ENCODE data around the gene ZNF330.

The ZNF330 gene

GRCh38 chr4:141238186-141238585 is 17.5 kb downstream of the ZNF330 start:
- DNase-seq: no peak

- no peak for DNase-seq
Observed at GRCh38 chr4:141240259-141240658, 19.6 kb downstream of the ZNF330 start.

DNA sequence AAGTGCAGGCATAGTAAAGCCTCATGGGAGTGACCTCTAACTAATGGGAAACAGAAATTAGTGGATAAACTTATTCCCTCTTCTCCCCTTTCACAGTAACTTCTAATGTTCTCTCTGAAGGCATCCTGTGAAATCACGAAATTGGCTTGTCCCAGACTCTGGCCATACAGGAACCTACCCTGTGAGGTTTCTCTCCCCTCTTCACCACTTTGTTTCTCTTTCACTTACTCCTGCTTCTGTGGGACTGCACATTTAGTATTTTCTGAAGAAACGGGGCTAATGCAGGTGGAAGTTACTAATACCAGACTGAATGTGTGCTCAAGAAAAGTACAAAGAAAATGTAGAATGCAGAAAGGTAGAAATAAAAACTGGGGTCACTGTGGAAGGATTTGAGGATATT is 20.0 kb downstream of the ZNF330 start:
- no peak for DNase-seq

- DNase-seq: no peak
Observed at GRCh38 chr4:141241986-141242385, 21.3 kb downstream of the ZNF330 start.

GRCh38 chr4:141244419-141244818 is 23.7 kb downstream of the ZNF330 start:
- DNase-seq: no peak

DNA sequence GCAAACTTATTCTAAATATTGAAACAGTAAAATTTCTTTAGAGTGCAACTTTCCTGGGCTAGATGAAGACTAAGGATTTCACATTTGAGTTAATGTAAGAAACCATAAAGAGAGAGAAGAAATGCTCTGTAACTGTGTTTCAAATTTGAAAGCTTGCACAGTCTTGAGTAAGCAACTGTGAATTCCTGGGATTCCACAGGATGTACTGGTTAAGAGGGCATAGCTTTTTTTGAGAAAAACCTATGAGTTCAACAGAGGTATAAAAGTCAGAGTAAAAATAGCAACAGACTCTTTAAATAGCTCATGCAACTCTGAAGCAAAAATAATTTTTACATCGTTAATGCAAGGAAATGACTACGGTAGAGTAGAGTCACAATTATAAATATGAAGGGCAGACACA is 25.5 kb downstream of the ZNF330 start:
- no peak for DNase-seq

- DNase-seq: no peak
Observed at GRCh38 chr4:141246683-141247429, 26.2 kb downstream of the ZNF330 start.

DNA sequence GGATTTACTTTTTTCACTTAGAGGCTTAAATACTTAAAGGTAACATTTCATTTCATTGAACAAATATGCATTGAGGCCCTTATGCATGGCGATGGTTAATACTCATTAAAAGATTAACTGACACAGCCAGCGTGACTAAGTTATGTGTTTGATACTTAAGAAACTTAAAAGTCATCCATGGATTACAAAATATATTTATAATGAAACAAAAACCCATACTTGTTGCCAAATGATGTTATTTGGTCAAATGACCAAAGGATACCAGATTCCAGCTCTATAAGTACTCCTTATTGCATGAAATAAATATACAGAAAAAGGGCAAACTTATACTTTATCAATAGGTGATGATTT is 26.7 kb downstream of the ZNF330 start:
- DNase-seq: no peak

DNA sequence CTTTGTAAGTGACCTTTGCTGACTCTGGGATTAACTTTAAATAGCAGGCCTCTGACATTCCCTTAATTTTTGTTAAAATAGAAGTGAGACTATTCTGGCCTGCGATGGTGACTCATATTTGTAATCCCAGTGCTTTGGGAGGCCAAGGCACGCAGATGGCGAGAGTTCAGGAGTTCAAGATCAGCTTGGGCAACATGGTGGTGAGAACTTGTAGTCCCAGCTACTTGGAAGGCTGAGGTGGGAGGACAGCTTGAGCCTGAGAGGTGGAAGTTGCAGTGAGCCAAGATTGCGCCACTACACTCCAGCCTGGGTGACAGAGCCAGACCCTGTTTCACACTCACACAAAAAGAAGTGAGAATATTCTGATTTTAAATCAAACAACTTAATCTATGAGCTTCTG is 27.3 kb downstream of the ZNF330 start:
- no peak for DNase-seq

- DNase-seq: no peak
Observed at GRCh38 chr4:141248486-141248885, 27.8 kb downstream of the ZNF330 start.

DNA sequence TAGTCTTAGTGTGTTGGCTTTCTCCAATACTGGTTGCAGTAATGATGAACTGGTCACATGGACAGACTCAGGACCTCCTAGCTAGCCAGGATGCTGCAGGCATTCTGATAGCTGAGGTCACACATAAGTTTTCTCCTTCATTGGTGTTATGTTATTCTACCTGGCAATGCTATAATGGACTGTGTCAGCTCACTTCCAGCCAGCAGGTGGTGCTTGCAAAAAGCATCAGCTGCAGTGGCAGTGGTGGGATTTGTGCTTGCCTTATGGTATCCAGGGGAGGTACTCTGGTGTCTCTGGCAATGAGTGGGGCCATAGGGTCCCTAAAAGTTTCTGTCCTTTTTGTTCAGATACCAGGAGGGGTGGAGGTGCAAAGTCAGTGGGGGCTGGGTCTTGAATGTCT is 33.6 kb downstream of the ZNF330 start:
- DNase-seq: no peak

DNA sequence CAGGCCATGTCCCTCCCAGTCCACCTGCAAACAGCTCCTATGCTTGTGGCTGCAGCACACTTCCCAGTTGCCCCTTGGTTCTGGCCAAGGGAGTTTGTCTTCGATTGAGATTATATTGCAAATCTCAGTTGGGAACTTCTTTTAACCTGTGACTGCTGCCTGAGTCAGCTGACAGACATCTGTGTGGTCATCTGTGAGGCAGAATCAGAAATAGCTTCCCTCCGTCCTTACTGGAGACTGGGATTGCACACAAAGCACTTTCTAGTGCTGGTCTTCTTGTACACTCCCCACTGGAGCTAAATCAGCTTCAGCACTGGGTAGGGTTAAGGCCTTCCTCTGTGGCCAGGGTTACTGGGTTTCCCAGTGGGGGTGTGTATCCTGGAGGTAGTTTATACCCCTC is 34.3 kb downstream of the ZNF330 start:
- DNase-seq: no peak

- DNase-seq: no peak
Observed at GRCh38 chr4:141258558-141258957, 37.9 kb downstream of the ZNF330 start.

DNA sequence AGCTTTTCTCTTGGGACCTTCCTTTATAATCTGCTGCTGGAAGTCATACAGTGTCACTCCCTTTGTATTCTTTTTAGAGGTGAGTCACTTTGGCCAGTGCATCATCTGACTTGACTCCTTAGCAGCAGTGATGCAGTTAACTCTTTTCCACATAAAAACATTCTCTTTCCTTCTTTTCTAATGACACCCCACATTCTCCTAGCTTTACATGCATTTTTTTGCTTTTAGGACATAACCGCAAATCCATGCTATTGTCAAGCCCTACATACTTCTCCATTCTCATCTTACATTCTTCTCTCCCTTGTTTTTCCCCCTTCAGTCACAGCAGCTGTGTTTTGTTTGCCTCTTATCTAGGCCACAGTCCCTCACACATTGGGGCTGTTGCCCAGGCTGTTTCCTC is 55.1 kb downstream of the ZNF330 start:
- DNase-seq: no peak

DNA sequence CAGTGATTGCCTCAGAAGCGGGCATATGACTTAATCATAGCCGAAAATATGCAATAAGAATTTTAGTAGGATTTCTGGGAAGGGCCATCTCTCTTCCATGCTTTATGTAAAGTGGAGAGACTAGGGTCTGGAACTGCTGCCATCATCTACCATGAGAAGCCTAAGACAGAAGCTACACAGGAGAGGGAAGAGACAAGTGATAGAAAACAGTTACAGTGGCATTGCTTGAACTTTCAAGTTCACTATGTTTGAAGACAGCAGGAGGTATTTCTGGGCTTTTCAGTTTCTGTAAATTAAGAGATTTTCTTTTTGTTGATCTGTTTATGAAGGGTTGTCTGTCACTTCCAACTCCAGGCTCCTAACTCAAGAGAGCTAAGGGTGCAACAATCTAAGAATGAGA is 62.5 kb downstream of the ZNF330 start:
- no peak for DNase-seq

GRCh38 chr4:141283563-141283962 is 62.9 kb downstream of the ZNF330 start:
- DNase-seq: no peak

All from NCI-H774 (cell line).